ENCODE results near the gene NTNG2. TPM values are rescaled to one million over a fixed set of nuclear protein-coding genes. Genes with fewer than 3 reads are reported as not detected.
A peak's percentile ranks its signal among the peaks of the same experiment; 100 is the strongest.

Gene NTNG2
- total RNA-seq, 4 donors from 2014 or later = 0.44 to 1.2 (median 0.75) TPM

DNA sequence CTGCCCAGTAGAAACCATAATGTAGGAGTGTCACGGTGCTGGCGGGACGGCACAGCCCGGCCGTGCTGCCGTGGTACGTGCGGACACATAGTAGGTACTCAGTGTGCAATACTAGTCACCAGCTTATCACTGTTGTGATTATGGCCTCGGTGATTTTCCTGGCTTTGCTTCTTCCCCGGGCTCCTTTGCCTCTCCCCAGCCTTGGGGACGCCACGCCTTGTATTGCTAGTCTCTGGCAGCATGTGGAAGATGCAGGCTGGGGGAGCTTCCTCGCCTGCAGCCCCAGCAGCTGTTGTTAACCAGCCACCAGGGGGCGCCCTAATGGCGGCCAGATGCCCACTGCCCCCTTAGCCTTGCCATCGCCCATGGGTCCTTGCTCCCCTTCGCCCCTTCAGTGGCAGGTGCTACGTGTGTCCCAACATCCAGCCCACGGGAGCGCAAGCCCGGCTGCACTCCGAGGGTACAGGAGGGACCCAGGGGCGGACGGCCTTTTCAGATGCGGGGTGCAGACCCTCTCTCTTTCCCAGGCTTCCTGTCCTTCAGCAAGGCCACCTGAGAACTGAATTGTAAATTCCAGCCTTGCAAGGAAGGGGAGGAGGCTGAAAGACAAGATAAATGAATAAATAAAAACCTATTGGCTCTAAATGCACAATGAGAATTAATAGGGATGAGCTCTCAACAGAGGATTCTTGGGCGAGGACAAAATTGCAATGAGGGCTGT lies 8.0 kb downstream of the NTNG2 start:
- Histone ChIP-seq H3K4me3 (replicated peaks in 1 of 3) (no peak overlapping the region), H3K9me3 (no peaks in the 10 kb centered on the region), H3K36me3 (no peaks in the 10 kb centered on the region), H3K4me1 (peaks cover 0 to under 1% of the 10 kb centered on the region in 2 donors), H3K27ac (no peak overlapping the region), H3K27me3 (peaks cover 20% of the 10 kb centered on the region)
- DNase-seq = peak; percentile 39 to 41
- TF ChIP-seq POLR2A (IDR thresholded peaks at IDR 0.05) (no peak), CTCF (IDR thresholded peaks at IDR 0.05) (peak; percentile 23 to 67 (median 48))
- 28 to 45% methylated on average over 16 to 26 of the region's 26 CpGs for WGBS, 2 donors
- intact Hi-C loops (cut with DNase I) = loop anchor here (5.0 kb wide), 1 partner anchor 62 kb away; no protein-coding TSS in a partner anchor

DNA sequence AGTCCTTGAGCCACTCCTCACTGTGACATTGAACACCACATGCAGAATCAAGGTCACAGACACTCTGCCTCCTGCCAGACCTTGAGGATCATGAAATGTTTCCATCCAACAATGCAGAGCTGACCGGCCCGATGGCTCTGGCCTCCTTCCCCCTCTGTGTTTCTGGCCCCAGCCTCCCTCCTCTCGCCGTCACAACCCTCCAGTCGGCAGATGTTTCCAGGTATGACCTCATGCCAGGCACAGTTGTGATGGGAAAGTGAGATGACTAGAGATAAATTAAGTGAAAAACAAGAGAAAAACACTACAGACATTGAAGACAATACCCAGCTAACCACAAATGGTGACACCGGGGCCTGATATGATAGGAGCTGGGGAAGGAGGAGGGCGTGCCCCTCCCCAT lies 9.8 kb downstream of the NTNG2 start:
- Histone ChIP-seq H3K4me1 (no peaks in the 10 kb centered on the region), H3K36me3 (no peaks in the 10 kb centered on the region), H3K4me3 (replicated peaks in 1 of 3) (no peak overlapping the region), H3K27ac (no peak overlapping the region), H3K9me3 (no peaks in the 10 kb centered on the region), H3K27me3 (peaks cover 11% of the 10 kb centered on the region)
- 66 to 81% methylated on average over 7 of the region's 7 CpGs for WGBS, 2 donors
- intact Hi-C loops (cut with DNase I) = no loop called here
- no peak for DNase-seq
- TF ChIP-seq POLR2A (IDR thresholded peaks at IDR 0.05) = no peak
- TF ChIP-seq CTCF (IDR thresholded peaks at IDR 0.05) = no peak

GRCh38 chr9:132172185-132172584 lies 10.3 kb downstream of the NTNG2 start:
- DNase-seq = no peak
- Histone ChIP-seq H3K27ac (no peak overlapping the region), H3K36me3 (no peaks in the 10 kb centered on the region), H3K27me3 (peaks cover 10% of the 10 kb centered on the region), H3K4me3 (replicated peaks in 1 of 3) (no peak overlapping the region), H3K4me1 (no peaks in the 10 kb centered on the region), H3K9me3 (no peaks in the 10 kb centered on the region)
- 83 to 87% methylated on average over 5 of the region's 5 CpGs for WGBS, 2 donors
- TF ChIP-seq CTCF (IDR thresholded peaks at IDR 0.05) (no peak), POLR2A (IDR thresholded peaks at IDR 0.05) (no peak)
- intact Hi-C loops (cut with DNase I) = no loop called here

DNA sequence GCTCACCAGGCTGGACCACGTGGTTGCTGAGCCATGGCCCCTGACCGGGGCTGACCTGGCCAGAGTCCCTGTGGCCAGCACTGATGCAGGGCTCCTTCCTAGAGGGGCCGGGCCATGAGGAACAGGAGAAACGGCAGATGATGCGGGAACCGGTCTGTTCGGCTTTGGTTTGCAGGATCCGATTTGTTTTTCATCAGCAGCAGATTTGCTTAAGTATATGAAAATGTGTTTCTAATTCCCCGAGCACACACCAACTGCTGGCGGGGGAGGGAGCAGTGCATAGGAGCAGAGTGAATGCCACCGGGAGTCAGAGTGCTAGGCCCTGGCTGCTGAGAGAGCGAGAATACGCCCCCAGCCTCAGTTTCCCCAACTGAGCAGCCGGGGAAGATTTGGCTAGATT lies 13.6 kb downstream of the NTNG2 start:
- WGBS, 2 donors = 57 to 62% methylated on average over 13 to 14 of the region's 14 CpGs
- no peaks in the 10 kb centered on the region for H3K9me3 ChIP-seq
- H3K27ac ChIP-seq = no peak overlapping the region
- H3K4me3 ChIP-seq (replicated peaks in 1 of 3) = no peak overlapping the region
- H3K4me1 ChIP-seq = no peaks in the 10 kb centered on the region
- no peaks in the 10 kb centered on the region for H3K36me3 ChIP-seq
- intact Hi-C loops (cut with DNase I) = no loop called here
- no peaks in the 10 kb centered on the region for H3K27me3 ChIP-seq
- TF ChIP-seq CTCF (IDR thresholded peaks at IDR 0.05) = no peak
- no peak for TF ChIP-seq POLR2A (IDR thresholded peaks at IDR 0.05)
- DNase-seq = no peak

GRCh38 chr9:132176338-132176737 lies 14.5 kb downstream of the NTNG2 start:
- Histone ChIP-seq H3K36me3 (no peaks in the 10 kb centered on the region), H3K27me3 (no peaks in the 10 kb centered on the region), H3K27ac (no peak overlapping the region), H3K4me3 (replicated peaks in 1 of 3) (no peak overlapping the region), H3K9me3 (no peaks in the 10 kb centered on the region), H3K4me1 (no peaks in the 10 kb centered on the region)
- 94 to 96% methylated on average over 5 of the region's 5 CpGs for WGBS, 2 donors
- intact Hi-C loops (cut with DNase I) = no loop called here
- DNase-seq = no peak
- TF ChIP-seq POLR2A (IDR thresholded peaks at IDR 0.05) = no peak
- TF ChIP-seq CTCF (IDR thresholded peaks at IDR 0.05) = no peak
